Right lobe of liver (tissue), 4 donors: Measurements from ENCODE around the gene COMMD9.

Experiments
- POLR2A ChIP-seq: fragments of 450-650 bp; IDR thresholded peaks from one replicate; pipeline ENCODE4 v1.6.1; 2017; ENCODE audit warnings: antibody characterized with exemption, mild to moderate bottlenecking
- TF ChIP-seq, protein P1 (sequence below), 4 donors: fragments of 200-600 bp in 3 of 4; fragments of 450-650 bp in 1 of 4; IDR thresholded peaks; one replicate each; pipeline versions ENCODE4 v1.5.1 to v1.8.0; 2016 to 2022; ENCODE audit warnings: antibody characterized with exemption in 4 of 4, mild to moderate bottlenecking in 2 of 4
- donor health status: DM: no; HTN: no; CAD: no.
- donor health status: DM: no; HTN: no; CAD: no.
- donor health status: DM: no; HTN: yes; CAD: no.

- TF ChIP-seq, protein P1, sequence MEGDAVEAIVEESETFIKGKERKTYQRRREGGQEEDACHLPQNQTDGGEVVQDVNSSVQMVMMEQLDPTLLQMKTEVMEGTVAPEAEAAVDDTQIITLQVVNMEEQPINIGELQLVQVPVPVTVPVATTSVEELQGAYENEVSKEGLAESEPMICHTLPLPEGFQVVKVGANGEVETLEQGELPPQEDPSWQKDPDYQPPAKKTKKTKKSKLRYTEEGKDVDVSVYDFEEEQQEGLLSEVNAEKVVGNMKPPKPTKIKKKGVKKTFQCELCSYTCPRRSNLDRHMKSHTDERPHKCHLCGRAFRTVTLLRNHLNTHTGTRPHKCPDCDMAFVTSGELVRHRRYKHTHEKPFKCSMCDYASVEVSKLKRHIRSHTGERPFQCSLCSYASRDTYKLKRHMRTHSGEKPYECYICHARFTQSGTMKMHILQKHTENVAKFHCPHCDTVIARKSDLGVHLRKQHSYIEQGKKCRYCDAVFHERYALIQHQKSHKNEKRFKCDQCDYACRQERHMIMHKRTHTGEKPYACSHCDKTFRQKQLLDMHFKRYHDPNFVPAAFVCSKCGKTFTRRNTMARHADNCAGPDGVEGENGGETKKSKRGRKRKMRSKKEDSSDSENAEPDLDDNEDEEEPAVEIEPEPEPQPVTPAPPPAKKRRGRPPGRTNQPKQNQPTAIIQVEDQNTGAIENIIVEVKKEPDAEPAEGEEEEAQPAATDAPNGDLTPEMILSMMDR (IDR thresholded peaks at IDR 0.05), result no peak
- no peak for TF ChIP-seq POLR2A
Measured at GRCh38 chr11:36313750-36314433, 24.7 kb upstream of the COMMD9 start.
